Amniotic stem cell (primary cell): ENCODE measurements around the gene MIR17HG.
"Not testable (repeated sequence)": the region's sequence is repeated elsewhere in the genome, so short reads cannot be mapped to it uniquely, and the experiment has no call there.

Experiments used
- DNase-seq: peaks from one replicate; lab custom pipeline; 2025; lab: John Stamatoyannopoulos, UW

MIR17HG gene

DNA sequence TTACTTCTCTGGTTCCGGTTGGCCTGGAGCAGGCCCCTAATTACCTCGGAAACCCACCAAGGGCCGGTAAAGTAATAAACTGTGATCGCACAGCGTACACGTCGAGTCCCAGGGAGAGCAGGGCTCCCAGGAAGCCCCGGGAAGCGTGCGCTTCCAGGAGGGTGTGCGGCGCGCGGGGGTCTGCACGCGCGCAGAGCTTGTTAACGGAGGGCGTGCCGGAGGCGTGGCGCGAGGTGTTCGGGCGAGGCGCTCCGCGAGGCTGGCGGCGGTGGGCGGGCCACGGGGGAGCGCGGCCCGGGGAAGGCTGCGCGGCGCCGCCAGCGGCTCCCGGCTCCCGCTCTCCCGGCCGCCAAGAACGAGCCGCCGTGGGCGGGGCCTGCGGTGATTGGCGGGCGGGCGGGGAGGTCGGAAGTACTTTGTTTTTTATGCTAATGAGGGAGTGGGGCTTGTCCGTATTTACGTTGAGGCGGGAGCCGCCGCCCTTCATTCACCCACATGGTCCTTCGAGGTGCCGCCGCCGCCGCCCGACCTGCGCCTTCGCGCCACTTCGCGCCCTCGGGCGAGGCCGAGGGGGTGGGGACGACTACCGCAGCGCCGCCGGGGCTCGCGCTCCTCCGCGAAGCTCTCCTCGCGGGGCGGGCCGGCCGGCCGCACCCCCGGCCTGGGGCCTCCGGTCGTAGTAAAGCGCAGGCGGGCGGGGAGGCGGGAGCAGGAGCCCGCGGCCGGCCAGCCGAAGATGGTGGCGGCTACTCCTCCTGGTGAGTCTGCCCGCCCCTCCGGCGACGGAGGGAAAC lies at the start of gene MIR17HG:
TSS of gene MIR17HG (plus strand) at position 486 of the 794 bp plus-strand sequence.
- DNase-seq: peak; percentile 65

DNA sequence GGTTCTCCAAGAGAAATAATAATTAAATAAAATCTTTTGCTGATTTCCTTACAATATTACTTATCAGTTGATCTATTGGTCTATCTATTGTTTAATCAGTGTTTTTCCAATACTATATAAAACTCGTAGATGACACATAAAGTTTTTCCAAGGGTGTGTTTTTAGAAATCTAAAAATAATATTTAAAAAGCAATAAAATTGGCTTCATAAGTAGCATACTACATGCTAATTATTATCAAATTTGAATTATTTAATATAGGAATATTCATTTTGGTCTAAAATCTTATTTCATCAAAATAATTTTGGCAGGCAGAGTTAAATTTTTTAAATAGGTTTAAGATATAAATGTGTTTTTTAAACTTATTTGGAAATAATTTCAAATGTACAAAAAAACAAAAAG lies 49.4 kb upstream of the MIR17HG start:
- no peak for DNase-seq

DNA sequence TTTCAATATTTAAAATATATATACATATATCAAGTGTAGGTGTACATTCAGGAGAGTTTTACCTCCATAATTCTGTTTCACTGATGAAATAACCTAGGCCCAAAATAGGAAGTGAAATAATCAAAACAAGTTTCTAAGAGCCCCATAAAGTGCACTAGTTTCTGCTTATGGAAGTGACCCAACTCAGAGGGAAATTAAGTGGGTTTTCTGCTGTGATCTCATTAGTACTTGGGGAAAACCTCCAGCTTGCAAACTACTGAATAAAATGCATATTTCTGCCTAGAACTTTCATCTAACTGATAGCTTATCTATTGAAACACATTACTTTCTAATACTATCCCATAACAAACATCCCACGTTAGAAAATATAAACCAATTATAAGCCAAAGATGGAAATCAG lies 45.4 kb upstream of the MIR17HG start:
- DNase-seq: no peak

DNA sequence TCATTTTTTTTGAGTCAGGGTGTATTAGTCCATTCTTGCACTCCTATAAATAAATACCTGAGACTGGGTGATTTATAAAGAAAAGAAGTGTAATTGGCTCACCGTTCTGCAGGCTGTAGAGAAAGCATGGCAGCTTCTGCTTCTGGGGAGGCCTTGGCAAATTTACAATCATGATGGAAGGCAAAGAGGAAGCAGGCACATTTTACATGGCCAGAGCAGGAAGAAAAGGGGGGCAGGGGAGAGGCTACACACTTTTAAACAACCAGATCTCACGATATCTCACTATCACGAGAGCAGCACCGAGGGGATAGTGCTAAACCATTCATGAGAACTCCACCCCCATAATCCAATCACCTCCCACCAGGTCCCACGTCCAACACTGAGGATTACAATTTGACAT lies 44.5 kb upstream of the MIR17HG start:
- no peak for DNase-seq

DNA sequence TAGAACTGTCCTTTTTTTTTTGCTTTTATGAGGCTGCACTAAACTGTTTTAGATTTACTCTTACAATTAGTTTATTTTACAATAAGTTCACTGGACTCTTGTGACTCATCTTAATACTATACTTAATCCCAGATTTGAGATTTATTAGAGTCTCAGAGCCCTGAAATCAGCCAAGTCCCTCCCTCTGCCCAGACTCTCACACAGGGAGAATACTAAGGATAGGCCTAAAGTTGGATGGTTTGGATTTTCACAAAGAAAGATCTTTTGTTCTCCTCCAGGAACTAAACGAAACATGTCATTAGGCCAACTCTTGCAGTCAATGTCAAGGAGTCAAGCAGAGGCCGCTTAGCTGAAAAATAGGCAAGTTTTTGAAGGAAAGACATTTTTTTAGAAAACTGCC lies 42.7 kb upstream of the MIR17HG start:
- no peak for DNase-seq

DNA sequence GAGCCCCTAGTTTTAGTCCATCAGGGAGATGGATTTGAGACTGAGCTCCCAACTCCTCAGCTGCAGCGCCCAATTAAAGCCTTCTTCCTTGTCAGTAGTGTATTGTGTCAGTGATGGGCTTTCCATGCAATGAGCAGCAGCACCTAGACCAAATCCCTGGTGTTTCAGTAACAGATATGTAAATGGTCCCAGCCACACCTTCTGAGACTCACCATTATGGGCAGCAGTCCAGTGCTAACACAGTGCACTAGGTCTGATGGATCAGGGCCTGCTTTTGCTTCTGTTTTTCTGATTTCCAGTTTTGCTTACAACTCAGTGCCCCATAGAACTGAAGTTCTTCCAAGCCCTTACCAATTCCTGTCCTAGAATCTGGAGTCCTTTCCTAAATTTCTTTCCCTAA lies 41.8 kb upstream of the MIR17HG start:
- DNase-seq: no peak

DNA sequence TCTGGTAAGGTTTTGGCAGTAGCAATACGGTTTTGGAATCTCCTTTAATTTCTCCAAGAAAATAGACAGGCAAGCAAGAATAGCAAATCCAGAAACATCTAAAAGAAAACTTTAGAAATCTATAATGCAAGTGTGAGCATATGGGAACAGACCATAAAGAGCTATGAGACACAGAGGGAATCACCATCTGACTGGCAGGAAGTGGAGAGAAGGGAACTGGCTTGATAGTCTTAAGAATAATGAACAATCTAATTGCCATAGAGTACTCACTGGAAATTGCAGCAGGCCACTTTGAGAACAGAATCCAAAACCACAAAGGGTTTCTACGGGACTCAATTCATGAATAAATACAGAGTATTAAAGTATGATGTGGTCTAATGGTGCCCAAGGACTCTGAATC lies 39.6 kb upstream of the MIR17HG start:
- DNase-seq: no peak

DNA sequence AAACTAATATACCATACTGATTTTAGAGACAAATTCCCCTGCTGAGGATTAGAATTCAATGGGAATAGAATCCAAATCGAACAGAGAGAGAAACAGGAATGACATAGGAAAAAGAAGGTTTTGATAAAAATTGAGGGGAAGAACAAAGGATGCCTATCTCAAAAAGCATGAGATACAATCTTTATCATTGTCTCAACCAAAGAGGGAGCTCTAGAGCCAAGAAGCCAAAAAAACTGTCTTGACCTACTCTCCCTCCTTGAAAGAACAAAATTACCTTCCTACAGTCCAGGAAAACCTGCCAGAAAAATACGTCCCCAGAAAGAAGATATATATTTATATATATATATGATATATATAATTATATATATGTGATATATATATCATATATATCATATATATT lies 39.2 kb upstream of the MIR17HG start:
- DNase-seq: no peak

DNA sequence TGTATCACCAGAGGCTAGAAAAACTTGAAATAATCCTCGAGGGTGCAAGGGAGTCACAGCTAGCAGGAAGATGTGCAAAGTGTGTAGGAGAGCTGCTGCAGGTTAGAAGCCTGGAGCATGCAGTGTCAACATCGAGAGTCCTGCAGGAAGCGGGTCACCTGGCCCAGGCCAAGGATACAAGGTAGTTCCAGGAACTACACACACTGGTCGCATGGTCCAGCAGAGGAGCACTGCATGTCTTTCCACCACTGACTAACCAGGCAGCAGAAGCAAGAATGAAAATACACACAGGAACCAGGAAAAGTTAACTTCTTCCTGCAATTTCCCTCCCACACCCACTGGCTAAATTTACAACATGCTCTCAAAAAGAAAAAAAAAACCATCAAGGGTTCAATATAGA lies 36.0 kb upstream of the MIR17HG start:
- DNase-seq: no peak

DNA sequence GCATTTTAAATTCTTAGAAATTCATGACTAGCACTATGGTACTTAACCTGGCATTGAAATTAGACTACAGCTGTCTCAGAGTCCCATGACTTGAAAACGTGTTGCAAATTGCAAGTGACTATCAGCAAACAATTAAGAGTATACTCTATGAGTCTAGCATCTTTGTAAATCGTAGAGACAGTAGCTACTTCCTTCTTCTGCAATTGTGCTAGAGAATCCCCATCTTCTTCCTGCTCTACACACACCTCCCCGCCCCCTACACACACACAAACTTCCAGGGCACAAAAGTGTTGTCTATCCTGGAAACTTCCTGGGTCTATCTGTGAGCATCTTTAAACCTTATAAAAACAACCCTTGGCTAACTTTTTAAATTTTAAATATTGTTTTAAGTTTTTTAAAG lies 35.2 kb upstream of the MIR17HG start:
- DNase-seq: no peak

DNA sequence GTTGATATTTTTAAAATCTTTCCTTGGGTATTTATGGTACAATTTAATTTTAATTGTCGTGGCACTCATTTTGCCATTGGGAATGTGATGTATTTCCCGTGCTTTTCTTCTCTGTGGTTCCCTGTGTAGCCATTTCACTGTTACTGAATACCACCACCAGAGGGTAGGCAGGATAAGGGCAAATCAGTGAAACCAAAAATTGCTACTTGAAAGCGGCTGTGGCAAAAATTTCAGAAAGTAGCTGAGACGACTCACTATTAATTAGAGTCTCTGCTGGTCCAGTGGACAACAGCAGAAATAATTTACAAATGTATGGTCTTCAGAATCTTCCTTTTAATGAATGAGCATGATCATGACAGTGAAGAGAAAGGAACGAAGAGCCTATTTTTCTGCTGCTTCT lies 34.4 kb upstream of the MIR17HG start:
- DNase-seq: no peak

DNA sequence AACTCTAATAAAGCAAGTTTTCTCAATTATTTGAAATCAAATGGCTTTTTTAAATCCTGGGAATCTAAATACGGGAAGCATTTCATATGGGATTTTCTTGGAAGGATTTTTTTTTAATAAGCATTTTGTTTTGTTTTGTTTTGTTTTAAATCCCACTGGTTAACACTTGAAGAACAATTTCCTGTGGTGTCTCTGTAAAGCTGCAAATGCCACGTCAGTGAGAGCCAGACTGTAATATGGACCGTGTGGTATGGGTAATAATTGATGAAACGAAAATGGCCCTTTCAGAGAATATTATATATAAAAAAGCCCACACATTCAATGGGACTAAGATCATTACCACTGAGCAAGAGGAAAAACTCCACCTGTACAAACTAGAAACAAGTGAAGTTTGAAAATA lies 33.9 kb upstream of the MIR17HG start:
- no peak for DNase-seq

DNA sequence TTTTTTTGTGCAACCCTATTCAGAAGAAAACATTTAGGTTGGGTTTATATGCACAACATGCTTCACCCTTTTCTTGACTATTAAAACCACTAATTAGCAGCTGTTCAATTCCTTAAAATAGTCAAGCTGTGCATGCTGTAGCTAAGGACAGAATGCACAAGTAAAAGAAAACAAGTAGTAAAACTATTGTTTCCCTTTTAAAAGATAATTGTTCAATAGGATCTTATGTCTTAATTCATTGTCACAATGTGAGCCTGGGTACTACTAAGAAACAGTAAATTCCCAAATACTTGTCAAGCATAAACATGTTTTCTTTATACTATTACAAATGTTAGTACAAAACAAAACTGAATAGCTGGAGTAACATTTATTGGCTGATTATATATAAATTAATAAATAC lies 32.6 kb upstream of the MIR17HG start:
- no peak for DNase-seq

DNA sequence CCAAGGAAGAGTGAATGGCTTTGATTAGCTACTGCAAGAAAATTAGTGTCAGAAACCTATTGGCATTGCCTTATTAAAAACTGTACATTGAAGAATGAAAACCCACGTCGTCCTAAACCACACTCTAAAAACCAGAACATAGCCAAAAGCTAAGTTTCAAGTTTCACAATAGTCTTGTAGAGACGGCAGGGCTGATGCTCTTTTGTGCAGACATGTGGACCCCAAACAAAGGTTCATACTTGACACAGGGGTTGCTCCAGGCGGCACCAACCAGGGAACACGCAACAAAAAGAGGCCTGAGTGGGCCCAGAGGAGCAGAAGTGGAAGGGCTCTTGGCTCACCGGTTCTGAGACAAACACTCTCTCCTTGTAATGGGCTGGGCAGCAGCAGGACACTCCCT lies 28.6 kb upstream of the MIR17HG start:
- no peak for DNase-seq

DNA sequence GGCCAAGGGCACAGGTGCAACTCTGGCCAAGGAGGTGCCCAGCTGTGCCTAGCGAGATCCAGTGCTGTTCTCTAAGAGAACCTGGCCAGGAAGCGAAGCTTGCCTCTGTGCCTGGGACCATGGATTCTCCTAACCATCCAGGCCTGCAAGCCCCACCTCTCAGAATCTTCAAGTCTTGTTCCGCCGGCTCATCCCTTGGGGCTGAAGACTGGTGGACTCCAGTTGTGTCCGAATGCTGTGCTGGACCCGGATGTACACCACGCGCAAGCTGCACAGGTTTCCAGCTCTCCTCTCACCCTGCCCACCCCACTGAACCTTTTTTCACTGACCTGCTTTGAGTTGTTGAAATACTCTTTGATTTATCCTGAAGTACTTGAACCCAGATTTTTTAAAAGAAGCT lies 27.5 kb upstream of the MIR17HG start:
- no peak for DNase-seq

DNA sequence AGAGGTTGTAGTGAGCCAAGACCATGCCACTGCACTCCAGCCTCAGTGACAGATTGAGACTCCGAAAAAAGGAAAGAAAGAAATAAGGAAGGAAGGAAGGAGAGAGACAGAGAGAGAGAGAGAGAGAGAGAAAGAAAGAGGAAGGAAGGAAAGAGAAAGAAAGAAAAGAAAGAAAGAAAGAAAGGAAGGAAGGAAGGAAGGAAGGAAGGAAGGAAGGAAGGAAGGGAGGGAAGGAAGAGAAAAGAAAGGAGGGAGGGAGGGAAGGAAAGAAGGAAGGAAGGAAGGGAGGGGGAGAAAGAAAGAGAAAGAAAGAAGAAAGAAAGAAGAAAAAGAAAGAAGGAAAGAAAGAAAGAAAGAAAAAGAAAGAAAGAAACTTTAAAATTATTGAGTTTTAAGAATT lies 26.5 kb upstream of the MIR17HG start:
- DNase-seq: not testable (repeated sequence)

DNA sequence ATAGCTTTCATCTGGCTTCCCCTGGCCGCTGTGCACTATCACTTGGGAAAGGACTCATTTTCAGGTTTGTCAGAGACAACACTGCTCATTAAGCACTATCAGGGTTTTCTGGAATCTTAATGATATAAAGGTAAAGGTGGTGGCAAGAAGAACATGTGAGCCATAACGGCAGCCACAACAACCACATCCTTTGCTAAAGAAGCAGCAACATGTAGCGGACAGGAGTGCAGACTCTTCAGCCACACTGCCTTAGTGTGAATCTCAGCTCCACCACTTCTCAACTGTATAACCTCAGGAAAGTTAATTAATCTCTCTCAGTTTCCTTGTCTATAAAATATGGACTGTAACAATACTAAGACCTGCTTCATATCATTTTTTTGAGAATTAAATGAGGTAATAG lies 24.1 kb upstream of the MIR17HG start:
- no peak for DNase-seq

DNA sequence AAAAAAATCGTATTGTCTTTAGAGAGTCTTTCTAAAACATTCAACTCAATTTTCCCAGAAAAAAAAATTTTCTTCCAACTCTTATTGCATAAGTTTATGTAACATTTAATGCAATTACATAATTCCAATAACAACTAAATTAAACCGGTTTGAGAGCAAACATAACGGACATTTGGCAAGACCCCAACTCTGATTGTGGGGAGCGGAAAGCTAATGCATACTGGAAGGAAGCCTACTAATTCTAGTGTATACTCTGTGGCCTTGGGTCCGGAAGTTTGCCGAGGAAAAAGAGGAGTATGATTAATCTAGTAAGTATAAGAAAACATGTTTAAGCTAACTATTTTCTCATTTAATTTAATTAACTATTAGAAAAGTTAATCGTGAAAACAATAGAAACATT lies 21.3 kb upstream of the MIR17HG start:
- DNase-seq: no peak

DNA sequence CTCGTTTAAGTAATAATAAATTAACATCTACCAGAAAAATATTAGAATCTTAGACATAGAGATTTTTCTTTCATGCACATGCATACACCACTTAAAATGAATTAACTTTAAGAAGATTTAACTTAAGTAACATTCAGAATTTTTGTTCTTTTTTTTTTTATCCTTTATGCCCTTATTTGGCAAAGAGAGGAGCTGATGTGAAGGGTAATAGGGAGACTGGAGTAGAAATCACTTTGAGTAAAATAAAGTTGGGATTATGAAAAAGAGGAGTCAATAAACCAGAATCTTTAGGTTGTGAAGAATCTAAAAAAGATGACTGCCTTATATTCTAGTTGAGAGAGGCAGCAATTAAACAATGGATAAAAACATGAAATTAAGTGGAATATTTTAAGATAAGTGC lies 18.8 kb upstream of the MIR17HG start:
- no peak for DNase-seq

DNA sequence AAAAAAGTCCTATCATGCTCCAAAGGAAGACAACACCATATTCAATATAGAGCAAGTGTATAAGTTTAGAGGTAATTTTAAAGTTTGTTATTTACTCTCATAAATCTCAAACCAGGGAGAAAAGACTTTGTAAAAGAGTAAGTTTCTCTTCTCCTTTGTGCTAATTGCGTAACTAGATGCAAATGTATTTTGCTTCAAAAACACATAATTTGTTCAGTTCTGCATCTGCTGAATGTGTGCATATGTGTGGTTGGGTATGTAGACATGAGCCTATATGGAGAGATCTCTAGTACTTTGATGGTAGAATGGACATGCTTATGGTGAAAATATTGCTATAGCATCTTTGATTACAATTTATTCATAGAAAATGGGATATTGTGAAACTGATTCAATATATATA lies 17.8 kb upstream of the MIR17HG start:
- no peak for DNase-seq

DNA sequence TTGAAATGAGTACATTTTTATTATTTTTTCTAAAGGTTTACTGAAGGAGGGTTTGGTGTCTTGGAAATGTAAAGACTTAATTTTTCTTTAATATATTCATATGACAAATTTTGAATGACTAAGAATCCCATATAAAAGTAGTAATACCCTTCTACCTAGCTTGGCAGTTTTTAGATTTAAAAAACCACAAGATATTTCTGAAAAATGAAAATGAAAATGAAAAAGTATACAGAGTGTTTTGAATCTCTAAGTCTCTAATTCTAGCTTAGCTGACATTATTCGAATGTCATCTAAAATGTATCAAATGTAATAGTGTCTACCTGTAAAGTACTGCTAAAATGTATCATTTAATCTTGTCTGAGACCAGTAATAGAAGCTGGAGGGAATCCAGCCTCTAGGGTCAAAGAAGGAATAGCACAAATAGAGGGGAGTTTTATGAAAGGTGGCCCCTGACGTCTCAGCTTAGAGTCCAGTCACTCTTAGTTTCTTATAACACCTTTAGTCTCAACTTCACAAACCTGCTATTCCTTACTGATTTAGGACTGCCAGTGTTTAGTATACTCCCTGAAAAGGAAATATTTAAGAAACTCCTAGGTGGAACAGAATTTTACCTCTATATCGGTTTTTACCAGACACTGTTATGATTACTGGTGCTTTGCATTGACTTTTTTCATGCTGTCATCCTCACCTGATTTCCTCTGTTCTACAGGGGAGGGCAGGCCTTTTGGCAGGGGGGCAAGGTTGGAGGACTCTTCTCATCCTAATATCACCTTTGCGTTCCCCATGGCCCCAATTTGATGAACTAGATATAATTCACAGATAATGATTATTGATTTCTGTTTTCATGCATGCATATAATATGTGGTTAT lies 16.2 kb upstream of the MIR17HG start:
- no peak for DNase-seq

DNA sequence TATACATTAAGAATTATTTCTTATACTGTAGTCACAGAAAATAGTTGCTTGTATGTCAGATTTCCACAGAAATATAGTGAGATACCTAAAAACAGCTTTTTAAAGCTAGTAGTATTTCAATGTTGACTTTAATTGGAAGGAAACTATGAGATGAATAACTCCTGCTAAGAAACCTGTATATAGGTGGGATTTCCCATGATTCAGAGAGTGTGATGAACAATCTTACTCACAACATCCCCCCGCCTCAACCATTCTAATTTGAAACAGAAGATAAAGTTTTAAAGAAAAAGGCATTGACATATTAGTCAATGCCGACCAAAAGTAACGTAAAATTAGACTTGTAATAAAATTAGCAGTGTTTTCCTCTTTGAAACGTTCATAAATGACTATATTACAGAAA lies 1.4 kb upstream of the MIR17HG start:
- no peak for DNase-seq

DNA sequence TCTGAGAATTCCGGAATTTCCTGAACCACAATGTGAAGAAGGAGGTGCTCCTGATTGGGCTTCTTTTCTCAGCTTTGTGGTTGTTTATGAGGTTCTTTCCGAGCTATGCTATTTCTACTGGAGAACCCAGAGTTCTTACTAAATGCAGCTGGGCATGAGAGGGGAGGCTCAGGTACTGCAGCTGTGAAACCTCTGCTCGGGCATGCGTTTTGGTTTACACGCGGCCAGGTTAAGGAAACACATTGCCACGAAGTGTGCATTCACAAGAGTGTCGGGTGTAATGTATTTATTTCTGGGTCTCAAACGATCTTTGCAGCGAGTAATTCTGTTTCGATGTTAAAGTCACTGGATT lies 661 bp upstream of the MIR17HG start:
- no peak for DNase-seq
